ENCODE results near the gene FNDC8.
A peak's percentile ranks its signal among the peaks of the same experiment; 100 is the strongest.
"Not testable (repeated sequence)": the region's sequence is repeated elsewhere in the genome, so short reads cannot be mapped to it uniquely, and the experiment has no call there.

Gene FNDC8

GRCh38 chr17:35146214-35146833, 24.9 kb downstream of the FNDC8 start:
- DNase-seq: no peak

- no peak for DNase-seq
Observed at GRCh38 chr17:35147375-35147905, 26.0 kb downstream of the FNDC8 start, which contains the start of gene UNC45B. Gene UNC45B (plus strand): TSS chr17:35147817. CDS start chr17:35148264, 447 bp downstream.

- no peak for DNase-seq
Observed at GRCh38 chr17:35148144-35148543, 26.7 kb downstream of the FNDC8 start.

- no peak for DNase-seq
Observed at GRCh38 chr17:35149941-35150340, 28.5 kb downstream of the FNDC8 start.

- DNase-seq: not testable (repeated sequence)
Observed at GRCh38 chr17:35151080-35151479, 29.7 kb downstream of the FNDC8 start.

- DNase-seq: no peak
Observed at GRCh38 chr17:35152421-35153140, 31.2 kb downstream of the FNDC8 start.

- DNase-seq: no peak
Observed at GRCh38 chr17:35154196-35155165, 33.1 kb downstream of the FNDC8 start.

GRCh38 chr17:35155246-35155645, 33.8 kb downstream of the FNDC8 start:
- no peak for DNase-seq

GRCh38 chr17:35159940-35160339, 38.5 kb downstream of the FNDC8 start:
- DNase-seq: no peak

- DNase-seq: no peak
Observed at GRCh38 chr17:35160354-35161201, 39.2 kb downstream of the FNDC8 start.

GRCh38 chr17:35161281-35161761, 39.9 kb downstream of the FNDC8 start:
- no peak for DNase-seq

- DNase-seq: no peak
Observed at GRCh38 chr17:35162755-35163154, 41.3 kb downstream of the FNDC8 start.

- no peak for DNase-seq
Observed at GRCh38 chr17:35163886-35164285, 42.5 kb downstream of the FNDC8 start.

- no peak for DNase-seq
Observed at GRCh38 chr17:35164716-35165115, 43.3 kb downstream of the FNDC8 start.

- no peak for DNase-seq
Observed at GRCh38 chr17:35166526-35166925, 45.1 kb downstream of the FNDC8 start.

GRCh38 chr17:35167046-35167445, 45.6 kb downstream of the FNDC8 start:
- no peak for DNase-seq

- DNase-seq: peak; percentile 47
Observed at GRCh38 chr17:35167666-35168065, 46.3 kb downstream of the FNDC8 start.

- DNase-seq: no peak
Observed at GRCh38 chr17:35169835-35170363, 48.5 kb downstream of the FNDC8 start.

- DNase-seq: peak; percentile 35
Observed at GRCh38 chr17:35170968-35171771, 49.8 kb downstream of the FNDC8 start.

GRCh38 chr17:35171834-35172233, 50.4 kb downstream of the FNDC8 start:
- DNase-seq: peak; percentile 37

- DNase-seq: not testable (repeated sequence)
Observed at GRCh38 chr17:35172321-35172720, 50.9 kb downstream of the FNDC8 start.
